Lung (tissue), 12 donors: ENCODE results near the gene SLC8A1. TPM values are rescaled to one million over a fixed set of nuclear protein-coding genes. Genes with fewer than 3 reads are reported as not detected.

Experiments
- ATAC-seq: fragments of 200-7000 bp; cut with Tn5 transposase; one replicate; pipeline ENCODE4 v1.9.1; 2020; ENCODE audit warnings: moderate number of reproducible peaks; ENCODE audit not compliant: insufficient read depth, low FRiP score
- DNase-seq, 3 donors: peaks; one replicate each; pipeline ENCODE4 v3.0.0-alpha.2; 2013 to 2017
- H3K27ac ChIP-seq, 2 donors: one replicate each; pipeline ENCODE4 v1.5.1; 2013; ENCODE audit warnings: mild to moderate bottlenecking in 2 of 2, moderate library complexity in 2 of 2, control low read depth in 1 of 2, inconsistent platforms in 1 of 2, low read depth in 1 of 2, low read length in 1 of 2
- H3K27me3 ChIP-seq, 3 donors: one replicate each; pipeline ENCODE4 v1.5.1; 2013; ENCODE audit warnings: low read length in 2 of 3; ENCODE audit not compliant: control insufficient read depth in 3 of 3, insufficient read depth in 3 of 3
- H3K36me3 ChIP-seq, 4 donors: one replicate each; pipeline ENCODE4 v1.5.1; 2013; ENCODE audit warnings: low read length in 4 of 4, mild to moderate bottlenecking in 1 of 4, moderate library complexity in 1 of 4; ENCODE audit not compliant: control insufficient read depth in 4 of 4, insufficient read depth in 4 of 4
- H3K4me1 ChIP-seq, 5 donors: one replicate each; pipeline ENCODE4 v1.5.1; 2013; ENCODE audit warnings: low read length in 5 of 5, mild to moderate bottlenecking in 2 of 5, moderate library complexity in 1 of 5; ENCODE audit not compliant: control insufficient read depth in 5 of 5, insufficient read depth in 5 of 5
- H3K4me3 ChIP-seq: one replicate; pipeline ENCODE4 v1.5.1; 2013; ENCODE audit warnings: mild to moderate bottlenecking, control low read depth, moderate library complexity
- H3K9ac ChIP-seq, 2 donors: one replicate each; pipeline ENCODE4 v1.5.1; 2013; ENCODE audit warnings: low read length in 2 of 2, control low read depth in 1 of 2; ENCODE audit not compliant: insufficient read depth in 1 of 2
- H3K9me3 ChIP-seq, 4 donors: one replicate each; pipeline ENCODE4 v1.5.1; 2013; ENCODE audit warnings: low read length in 3 of 4, mild to moderate bottlenecking in 1 of 4, moderate library complexity in 1 of 4; ENCODE audit not compliant: control insufficient read depth in 4 of 4, insufficient read depth in 3 of 4
- CTCF ChIP-seq: IDR thresholded peaks from 2 replicates; pipeline ENCODE4 v1.5.1; 2012; ENCODE audit warnings: mild to moderate bottlenecking; ENCODE audit errors: control extremely low read depth, extremely low read depth
- WGBS, 2 donors: extraction: QIAGEN DNeasy Blood & Tissue Kit; methylation state at CpG; one replicate each; pipeline ENCODE4 v1.1.7; 2013; 5-methylcytosine and 5-hydroxymethylcytosine counted together
- polyA plus RNA-seq, 2 donors: library from polyadenylated mRNA; stranded (reverse); fragments of 200-250 nt; gene quantifications; one replicate each; pipeline ENCODE4 v1.2.1, GENCODE V29; 2013
- total RNA-seq, 2 donors: library from RNA; depleted of rRNA in 1 of 2; stranded (reverse); fragments of >200 nt in 1 of 2; gene quantifications; one replicate each; pipeline ENCODE4 v1.2.1, GENCODE V29; 2014 to 2021
- donor health status: control.
- donor health status: control.
- donor health status: Bipolar disorder and iron deficiency.
- donor health status: healthy.
- donor health status: DM: yes; HTN: yes; CAD: no.

Gene SLC8A1
- total and polyA plus RNA-seq, 4 donors = 1.2 to 34.7 (median 18.4) TPM

- H3K27me3 ChIP-seq = no peaks in the 10 kb centered on the region
Observed at GRCh38 chr2:40318921-40319320, 133.0 kb downstream of the SLC8A1 start.

GRCh38 chr2:40317761-40318160 is 134.1 kb downstream of the SLC8A1 start:
- no peak for ATAC-seq
- Histone ChIP-seq H3K36me3 (no peaks in the 10 kb centered on the region), H3K9ac (no peak overlapping the region), H3K4me1 (peaks cover 0 to 47% (median 11%) of the 10 kb centered on the region in 5 donors), H3K27me3 (no peaks in the 10 kb centered on the region), H3K9me3 (peaks cover 0 to 2% (median 0%) of the 10 kb centered on the region in 4 donors), H3K4me3 (no peak overlapping the region), H3K27ac (no peak overlapping the region)
- DNase-seq = no peak
- TF ChIP-seq CTCF = no peak
- WGBS, 2 donors = 59 to 82% methylated on average over 2 of the region's 2 CpGs

More at GRCh38 chr2:40318921-40319320, 133.0 kb downstream of the SLC8A1 start:
- H3K4me3 ChIP-seq = no peak overlapping the region
- DNase-seq (no peak), ATAC-seq (no peak)
- H3K36me3 ChIP-seq = no peaks in the 10 kb centered on the region
- no peak for TF ChIP-seq CTCF
- 92 to 94% methylated on average over 3 of the region's 3 CpGs for WGBS, 2 donors
- no peak overlapping the region for H3K9ac ChIP-seq
- H3K9me3 ChIP-seq = peaks cover 0 to 2% (median 0%) of the 10 kb centered on the region in 4 donors
- H3K4me1 ChIP-seq = peaks cover 0 to 47% (median 11%) of the 10 kb centered on the region in 5 donors
- peak overlapping the region in 1 of 2 donors; percentile 53 for H3K27ac ChIP-seq

GRCh38 chr2:40317046-40317445 is 134.8 kb downstream of the SLC8A1 start:
- Histone ChIP-seq H3K36me3 (no peaks in the 10 kb centered on the region), H3K4me3 (no peak overlapping the region), H3K27ac (peak overlapping the region in 1 of 2 donors; percentile 33), H3K4me1 (peaks cover 0 to 47% (median 11%) of the 10 kb centered on the region in 5 donors), H3K9ac (no peak overlapping the region), H3K27me3 (no peaks in the 10 kb centered on the region), H3K9me3 (peaks cover 0 to 2% (median 0%) of the 10 kb centered on the region in 4 donors)
- ATAC-seq (no peak), DNase-seq (no peak)
- no peak for TF ChIP-seq CTCF
- 72 to 89% methylated on average over 2 of the region's 2 CpGs for WGBS, 2 donors

- H3K27ac ChIP-seq = peak overlapping the region in 1 of 2 donors; percentile 33
- H3K27me3 ChIP-seq = no peaks in the 10 kb centered on the region
- WGBS, 2 donors = 74 to 82% methylated on average over 1 of the region's 1 CpG
- H3K4me1 ChIP-seq = peaks cover 0 to 45% (median 11%) of the 10 kb centered on the region in 5 donors
- H3K9ac ChIP-seq = no peak overlapping the region
- no peak for ATAC-seq
- no peak for TF ChIP-seq CTCF
- no peaks in the 10 kb centered on the region for H3K36me3 ChIP-seq
- no peak overlapping the region for H3K4me3 ChIP-seq
- DNase-seq = no peak
- H3K9me3 ChIP-seq = peaks cover 0 to 2% (median 0%) of the 10 kb centered on the region in 4 donors
Observed at GRCh38 chr2:40316620-40317019, 135.3 kb downstream of the SLC8A1 start.
